ENCODE measurements around the gene MFSD12. TPM values are rescaled to one million over a fixed set of nuclear protein-coding genes. Genes with fewer than 3 reads are reported as not detected.
A peak's percentile ranks its signal among the peaks of the same experiment; 100 is the strongest.

MFSD12 gene
- total and polyA plus RNA-seq, 4 donors: 9.4 to 43.6 (median 24.6) TPM

- no peak for TF ChIP-seq JUND (IDR thresholded peaks at IDR 0.05)
- no peak for TF ChIP-seq CTCF (IDR thresholded peaks at IDR 0.05; ENCODE audit: low read depth, low read length, missing input control)
Measured at GRCh38 chr19:3514930-3515329, 42.5 kb downstream of the MFSD12 start (continued).

GRCh38 chr19:3513229-3514140, 43.9 kb downstream of the MFSD12 start:
- Histone ChIP-seq H3K27me3 (ENCODE audit: control insufficient read depth in 4 of 4, insufficient read depth in 4 of 4, low read length in 3 of 4) (no peaks in the 10 kb centered on the region), H3K4me1 (ENCODE audit: control insufficient read depth in 4 of 4, insufficient read depth in 4 of 4, low read length in 3 of 4) (peaks cover 26 to 82% (median 67%) of the 10 kb centered on the region in 4 donors), H3K27ac (ENCODE audit: low read depth in 1 of 2, low read length in 2 of 2) (no peak overlapping the region), H3K36me3 (ENCODE audit: control insufficient read depth in 4 of 4, insufficient read depth in 3 of 4, low read depth in 1 of 4, low read length in 3 of 4) (no peaks in the 10 kb centered on the region), H3K9ac (ENCODE audit: low read depth in 1 of 2, low read length in 2 of 2) (no peak overlapping the region), H3K4me3 (ENCODE audit: low read depth in 1 of 3, low read length in 3 of 3) (no peak overlapping the region), H3K9me3 (ENCODE audit: control insufficient read depth in 4 of 4, low read length in 3 of 4) (no peaks in the 10 kb centered on the region)
- TF ChIP-seq RAD21 (IDR thresholded peaks at IDR 0.05): peak in 1 of 2 donors; percentile 30
- TF ChIP-seq HNF4A (conservative IDR thresholded peaks at IDR 0.05): peak; percentile 39 to 55
- no peak for TF ChIP-seq REST (IDR thresholded peaks at IDR 0.05)
- no peak for TF ChIP-seq GABPA (IDR thresholded peaks at IDR 0.05 in 1 of 2, conservative IDR thresholded peaks at IDR 0.05 in 1 of 2)
- no peak for TF ChIP-seq SP1 (IDR thresholded peaks at IDR 0.05)
- no peak for TF ChIP-seq TAF1 (conservative IDR thresholded peaks at IDR 0.05)
- no peak for TF ChIP-seq ZBTB33 (IDR thresholded peaks at IDR 0.05)
- WGBS: 77% methylated on average over 23 of the region's 23 CpGs
- DNase-seq (ENCODE audit: low spot score): no peak

GRCh38 chr19:3512562-3513228, 44.7 kb downstream of the MFSD12 start:
- no peaks in the 10 kb centered on the region for H3K9me3 ChIP-seq (ENCODE audit: control insufficient read depth in 4 of 4, low read length in 3 of 4)
- DNase-seq (ENCODE audit: low spot score): no peak
- no peaks in the 10 kb centered on the region for H3K36me3 ChIP-seq (ENCODE audit: control insufficient read depth in 4 of 4, insufficient read depth in 3 of 4, low read depth in 1 of 4, low read length in 3 of 4)
- peaks cover 27 to 80% (median 65%) of the 10 kb centered on the region in 4 donors for H3K4me1 ChIP-seq (ENCODE audit: control insufficient read depth in 4 of 4, insufficient read depth in 4 of 4, low read length in 3 of 4)
- no peak overlapping the region for H3K9ac ChIP-seq (ENCODE audit: low read depth in 1 of 2, low read length in 2 of 2)
- 85% methylated on average over 17 of the region's 17 CpGs for WGBS
- no peak overlapping the region for H3K4me3 ChIP-seq (ENCODE audit: low read depth in 1 of 3, low read length in 3 of 3)
- no peaks in the 10 kb centered on the region for H3K27me3 ChIP-seq (ENCODE audit: control insufficient read depth in 4 of 4, insufficient read depth in 4 of 4, low read length in 3 of 4)
- H3K27ac ChIP-seq (ENCODE audit: low read depth in 1 of 2, low read length in 2 of 2): no peak overlapping the region
- TF ChIP-seq FOXA2 (IDR thresholded peaks at IDR 0.05): no peak
- no peak for TF ChIP-seq RAD21 (IDR thresholded peaks at IDR 0.05)
- TF ChIP-seq MAX (IDR thresholded peaks at IDR 0.05): no peak
- TF ChIP-seq YY1 (IDR thresholded peaks at IDR 0.05): no peak
- no peak for TF ChIP-seq CTCF (IDR thresholded peaks at IDR 0.05; ENCODE audit: low read depth, low read length, missing input control)
- no peak for TF ChIP-seq HNF4G (IDR thresholded peaks at IDR 0.05)
- no peak for TF ChIP-seq ZBTB33 (IDR thresholded peaks at IDR 0.05)
- TF ChIP-seq NR2F2 (IDR thresholded peaks at IDR 0.05): no peak
- TF ChIP-seq FOXA1 (IDR thresholded peaks at IDR 0.05): no peak
- no peak for TF ChIP-seq RXRA (IDR thresholded peaks at IDR 0.05)

Measured in liver (tissue), 9 donors.